ENCODE data around the gene PCED1B. TPM values are rescaled to one million over a fixed set of nuclear protein-coding genes. Genes with fewer than 3 reads are reported as not detected.

PCED1B gene
- total RNA-seq, 2 donors from 2014 or later, result 2.5 to 7.0 TPM

- Mint-ChIP-seq H3K27me3 (ENCODE audit: insufficient read depth) (no peaks in the 10 kb centered on the region), H3K9me3 (no peaks in the 10 kb centered on the region), H3K4me3 (no peak overlapping the region), H3K4me1 (peaks cover 64% of the 10 kb centered on the region), H3K27ac (no peak overlapping the region), H3K36me3 (ENCODE audit: low read depth) (no peaks in the 10 kb centered on the region)
- H3K27ac ChIP-seq (ENCODE audit: low read depth, low read length), result no peak overlapping the region
- WGBS, 2 experiments (ENCODE audit: insufficient coverage in 1 of 2, insufficient read length in 1 of 2), result no CpG with 5 or more reads among the region's 1 CpG
- H3K4me1 ChIP-seq (ENCODE audit: control insufficient read depth, insufficient read depth, low read length), result peaks cover 20% of the 10 kb centered on the region
- H3K36me3 ChIP-seq (ENCODE audit: control insufficient read depth, insufficient read depth, low read length), result no peaks in the 10 kb centered on the region
- no peak for DNase-seq
- no peak overlapping the region for H3K4me3 ChIP-seq (ENCODE audit: low read length)
- no peak overlapping the region for H3K9ac ChIP-seq (ENCODE audit: extremely low read depth, low read length, poor library complexity, severe bottlenecking)
- no peaks in the 10 kb centered on the region for H3K9me3 ChIP-seq (ENCODE audit: control insufficient read depth, low read length)
- no peaks in the 10 kb centered on the region for H3K27me3 ChIP-seq (ENCODE audit: control insufficient read depth, insufficient read depth, low read length, poor library complexity, severe bottlenecking)
- no peak for TF ChIP-seq CTCF (conservative IDR thresholded peaks at IDR 0.05)
These were observed 4.8 kb downstream of the PCED1B start for GRCh38 chr12:47084172-47084571.

- Mint-ChIP-seq H3K4me3 (peak overlapping the region; percentile 15), H3K27ac (peak overlapping the region; percentile 77), H3K9me3 (no peaks in the 10 kb centered on the region), H3K36me3 (ENCODE audit: low read depth) (no peaks in the 10 kb centered on the region), H3K4me1 (peaks cover 56% of the 10 kb centered on the region), H3K27me3 (ENCODE audit: insufficient read depth) (no peaks in the 10 kb centered on the region)
- Histone ChIP-seq H3K4me1 (ENCODE audit: control insufficient read depth, insufficient read depth, low read length) (peaks cover 20% of the 10 kb centered on the region), H3K27me3 (ENCODE audit: control insufficient read depth, insufficient read depth, low read length, poor library complexity, severe bottlenecking) (no peaks in the 10 kb centered on the region), H3K4me3 (ENCODE audit: low read length) (no peak overlapping the region), H3K36me3 (ENCODE audit: control insufficient read depth, insufficient read depth, low read length) (no peaks in the 10 kb centered on the region), H3K9me3 (ENCODE audit: control insufficient read depth, low read length) (no peaks in the 10 kb centered on the region), H3K27ac (ENCODE audit: low read depth, low read length) (no peak overlapping the region), H3K9ac (ENCODE audit: extremely low read depth, low read length, poor library complexity, severe bottlenecking) (no peak overlapping the region)
- 40 to 50% methylated on average over 5 to 6 of the region's 6 CpGs for WGBS, 2 experiments (ENCODE audit: insufficient coverage in 1 of 2, insufficient read length in 1 of 2)
- no peak for TF ChIP-seq CTCF (conservative IDR thresholded peaks at IDR 0.05)
- peak; percentile 71 for DNase-seq
These were observed 6.4 kb downstream of the PCED1B start for GRCh38 chr12:47085815-47086252.

- Mint-ChIP-seq H3K27me3 (ENCODE audit: insufficient read depth) (no peaks in the 10 kb centered on the region), H3K27ac (no peak overlapping the region)
- H3K27ac ChIP-seq (ENCODE audit: low read depth, low read length), result peak overlapping the region; percentile 10
These were observed 7.8 kb downstream of the PCED1B start for GRCh38 chr12:47087088-47087688.

More at GRCh38 chr12:47087088-47087688, 7.8 kb downstream of the PCED1B start:
- Mint-ChIP-seq H3K4me1 (peaks cover 44% of the 10 kb centered on the region), H3K9me3 (no peaks in the 10 kb centered on the region), H3K4me3 (no peak overlapping the region), H3K36me3 (ENCODE audit: low read depth) (no peaks in the 10 kb centered on the region)
- Histone ChIP-seq H3K9me3 (ENCODE audit: control insufficient read depth, low read length) (no peaks in the 10 kb centered on the region), H3K4me3 (ENCODE audit: low read length) (no peak overlapping the region), H3K36me3 (ENCODE audit: control insufficient read depth, insufficient read depth, low read length) (no peaks in the 10 kb centered on the region), H3K4me1 (ENCODE audit: control insufficient read depth, insufficient read depth, low read length) (peaks cover 17% of the 10 kb centered on the region), H3K9ac (ENCODE audit: extremely low read depth, low read length, poor library complexity, severe bottlenecking) (no peak overlapping the region), H3K27me3 (ENCODE audit: control insufficient read depth, insufficient read depth, low read length, poor library complexity, severe bottlenecking) (no peaks in the 10 kb centered on the region)
- no peak for TF ChIP-seq CTCF (conservative IDR thresholded peaks at IDR 0.05)
- DNase-seq, result no peak
- WGBS, 2 experiments (ENCODE audit: insufficient coverage in 1 of 2, insufficient read length in 1 of 2), result 95% methylated on average over 2 of the region's 2 CpGs; no CpG with 5 or more reads in 1 of the 2 experiments

All from endodermal cell (in vitro differentiated cells).